GM21526 (cell line): ENCODE measurements around the gene ORAI1.

Experiments used
- ATAC-seq: cut with Tn5 transposase; IDR thresholded peaks from one replicate; pipeline ENCODE4 v1.9.1; 2021; ENCODE audit warnings: moderate library complexity; ENCODE audit not compliant: unreplicated experiment, low FRiP score

Gene ORAI1

GRCh38 chr12:121689430-121689829 is 63.1 kb downstream of the ORAI1 start:
- ATAC-seq: no peak
